HepG2 (cell line): ENCODE data around the gene COX10.

Experiments
- MED1 ChIP-seq: sonication (generic); formaldehyde crosslinking; IDR thresholded peaks from 2 replicates; pipeline ENCODE4 v1.4.0; 2020; ENCODE audit warnings: missing genetic modification reagents
- ZNF790 ChIP-seq: sonication (generic); formaldehyde crosslinking; IDR thresholded peaks from 2 replicates; pipeline ENCODE4 v1.8.0; 2022; ENCODE audit warnings: missing genetic modification reagents, mild to moderate bottlenecking, borderline replicate concordance

- no peak for TF ChIP-seq MED1 (CRISPR knock-in tag)
- TF ChIP-seq ZNF790: no peak
Measured at GRCh38 chr17:14134456-14134855, 65.2 kb downstream of the COX10 start.
